ENCODE measurements around the gene PREP.

- TF ChIP-seq CTCF (IDR thresholded peaks at IDR 0.05) (no peak), POLR2A (IDR thresholded peaks at IDR 0.05) (no peak)
These were observed 81.7 kb downstream of the PREP start for GRCh38 chr6:105321207-105321606.

All from testis (tissue), 2 donors.